H9 (cell line): ENCODE data around the gene PGGHG. TPM values are rescaled to one million over a fixed set of nuclear protein-coding genes. Genes with fewer than 3 reads are reported as not detected.

Source experiments
- DNase-seq: peaks from one replicate; pipeline ENCODE4 v3.0.0-alpha.2; 2017
- H2AFZ ChIP-seq: one replicate; pipeline ENCODE4 v1.6.1; 2013; ENCODE audit warnings: mild to moderate bottlenecking, low read length, control low read depth, moderate library complexity
- H2AK5ac ChIP-seq: 2 replicates; pipeline ENCODE4 v1.6.1; 2013; ENCODE audit warnings: low read length, control low read depth, mixed read lengths; ENCODE audit not compliant: insufficient read length
- H2BK120ac ChIP-seq: one replicate; pipeline ENCODE4 v1.6.1; 2013; ENCODE audit warnings: low read depth, mild to moderate bottlenecking, low read length, control low read depth, inconsistent platforms; ENCODE audit not compliant: poor library complexity, severe bottlenecking
- H2BK12ac ChIP-seq: 2 replicates; pipeline ENCODE4 v1.6.1; 2013; ENCODE audit warnings: low read length, control low read depth, mixed read lengths, low read depth; ENCODE audit not compliant: insufficient read length
- H2BK15ac ChIP-seq: 2 replicates; pipeline ENCODE4 v1.6.1; 2013; ENCODE audit warnings: low read depth, low read length, control low read depth
- H2BK20ac ChIP-seq: one replicate; pipeline ENCODE4 v1.6.1; 2013; ENCODE audit warnings: low read depth, mild to moderate bottlenecking, low read length, control low read depth, inconsistent platforms; ENCODE audit not compliant: poor library complexity, severe bottlenecking
- H2BK5ac ChIP-seq: 2 replicates; pipeline ENCODE4 v1.6.1; 2013; ENCODE audit warnings: low read length, control low read depth, mixed read lengths; ENCODE audit not compliant: insufficient read length
- H3K14ac ChIP-seq: 2 replicates; pipeline ENCODE4 v1.6.1; 2013; ENCODE audit warnings: low read length, control low read depth; ENCODE audit not compliant: insufficient read depth
- H3K18ac ChIP-seq: 2 replicates; pipeline ENCODE4 v1.6.1; 2013; ENCODE audit warnings: low read depth, mild to moderate bottlenecking, mixed read lengths, low read length, control low read depth; ENCODE audit not compliant: insufficient read length
- H3K23ac ChIP-seq: 2 replicates; pipeline ENCODE4 v1.6.1; 2013; ENCODE audit warnings: low read length, control low read depth, mixed read lengths, low read depth; ENCODE audit not compliant: insufficient read length
- H3K23me2 ChIP-seq: 2 replicates; pipeline ENCODE4 v1.6.1; 2013; ENCODE audit warnings: low read depth, mild to moderate bottlenecking, mixed read lengths, low read length, control low read depth; ENCODE audit not compliant: insufficient read length, poor library complexity, severe bottlenecking
- H3K27ac ChIP-seq: 2 replicates; pipeline ENCODE4 v1.5.1; 2013; ENCODE audit warnings: low read length, control low read depth, mixed read lengths, low read depth; ENCODE audit not compliant: insufficient read length
- H3K27me3 ChIP-seq: 2 replicates; pipeline ENCODE4 v1.6.1; 2013; ENCODE audit warnings: low read length, control low read depth, inconsistent platforms; ENCODE audit not compliant: insufficient read depth
- H3K4ac ChIP-seq: 2 replicates; pipeline ENCODE4 v1.6.1; 2013; ENCODE audit warnings: low read depth, mild to moderate bottlenecking, control low read depth, inconsistent platforms, low read length, moderate library complexity
- H3K4me1 ChIP-seq: 2 replicates; pipeline ENCODE4 v1.6.1; 2013; ENCODE audit warnings: low read length, control low read depth, inconsistent platforms; ENCODE audit not compliant: insufficient read depth
- H3K4me2 ChIP-seq: 2 replicates; pipeline ENCODE4 v1.6.1; 2013; ENCODE audit warnings: low read length, control low read depth, mixed read lengths; ENCODE audit not compliant: insufficient read length, insufficient read depth
- H3K56ac ChIP-seq: 2 replicates; pipeline ENCODE4 v1.6.1; 2013; ENCODE audit warnings: low read depth, mild to moderate bottlenecking, mixed read lengths, low read length, control low read depth; ENCODE audit not compliant: insufficient read length
- H3K79me1 ChIP-seq: 2 replicates; pipeline ENCODE4 v1.6.1; 2013; ENCODE audit warnings: low read depth, mild to moderate bottlenecking, moderate library complexity, low read length, control low read depth, inconsistent platforms; ENCODE audit not compliant: insufficient read depth, poor library complexity, severe bottlenecking
- H3K79me2 ChIP-seq: 2 replicates; pipeline ENCODE4 v1.6.1; 2013; ENCODE audit warnings: low read length, control low read depth, inconsistent platforms; ENCODE audit not compliant: insufficient read depth
- H3K9ac ChIP-seq: 2 replicates; pipeline ENCODE4 v1.6.1; 2013; ENCODE audit warnings: low read length, control low read depth, mixed read lengths; ENCODE audit not compliant: insufficient read length; ENCODE audit errors: extremely low read depth
- H3K9me3 ChIP-seq: one replicate; pipeline ENCODE4 v1.6.1; 2013; ENCODE audit warnings: low read depth, low read length, inconsistent platforms; ENCODE audit not compliant: control insufficient read depth
- H3T11ph ChIP-seq: one replicate; pipeline ENCODE4 v1.6.1; 2013; ENCODE audit warnings: mild to moderate bottlenecking, low read length, control low read depth, inconsistent platforms
- H4K20me1 ChIP-seq: one replicate; pipeline ENCODE4 v1.6.1; 2013; ENCODE audit not compliant: control insufficient read depth, insufficient read length, insufficient read depth
- H4K5ac ChIP-seq: 2 replicates; pipeline ENCODE4 v1.6.1; 2013; ENCODE audit warnings: low read depth, mild to moderate bottlenecking, mixed read lengths, low read length, control low read depth; ENCODE audit not compliant: insufficient read length
- H4K8ac ChIP-seq: replicated peaks from 2 replicates; pipeline ENCODE4 v1.6.1; 2013; ENCODE audit warnings: low read length, control low read depth, mixed read lengths, low read depth; ENCODE audit not compliant: insufficient read length
- H4K91ac ChIP-seq: 2 replicates; pipeline ENCODE4 v1.6.1; 2013; ENCODE audit warnings: low read depth, mild to moderate bottlenecking, moderate library complexity, mixed read lengths, low read length, control low read depth; ENCODE audit not compliant: insufficient read length
- H3K27ac Mint-ChIP-seq, 3 experiments: 2 replicates in 2 of 3; 3 replicates in 1 of 3; pipeline ENCODE4 v1.8.0; 2020 to 2021; ENCODE audit warnings: mixed read lengths in 3 of 3, mild to moderate bottlenecking in 1 of 3, moderate library complexity in 1 of 3
- H3K27me3 Mint-ChIP-seq: 2 replicates; pipeline ENCODE4 v1.8.0; 2021; ENCODE audit warnings: low read depth, mild to moderate bottlenecking, moderate library complexity, mixed read lengths
- H3K36me3 Mint-ChIP-seq, 3 experiments: 2 replicates in 2 of 3; 3 replicates in 1 of 3; pipeline ENCODE4 v1.8.0; 2020 to 2021; ENCODE audit warnings: low read depth in 3 of 3, mixed read lengths in 3 of 3; ENCODE audit not compliant: insufficient read depth in 1 of 3
- H3K4me1 Mint-ChIP-seq, 2 experiments: 2 replicates each; pipeline ENCODE4 v1.8.0; 2020; ENCODE audit warnings: mixed read lengths in 2 of 2
- H3K4me3 Mint-ChIP-seq, 2 experiments: 2 replicates in 1 of 2; 3 replicates in 1 of 2; pipeline ENCODE4 v1.8.0; 2020 to 2021; ENCODE audit warnings: mild to moderate bottlenecking in 2 of 2, mixed read lengths in 2 of 2, moderate library complexity in 1 of 2
- H3K9me3 Mint-ChIP-seq, 2 experiments: 2 replicates in 1 of 2; 3 replicates in 1 of 2; pipeline ENCODE4 v1.8.0; 2020; ENCODE audit warnings: mild to moderate bottlenecking in 2 of 2, mixed read lengths in 2 of 2, moderate library complexity in 1 of 2
- CTCF ChIP-seq: fragments of 200-600 bp; sonication (generic); conservative IDR thresholded peaks from 3 replicates; pipeline ENCODE4 v1.8.0; 2021; ENCODE audit warnings: antibody characterized with exemption, mild to moderate bottlenecking
- WGBS: extraction: QIAGEN DNeasy Blood & Tissue Kit; methylation state at CpG from one replicate; pipeline ENCODE4 v1.1.7; 2013; ENCODE audit warnings: missing lambda C conversion rate, low lambda C conversion rate, mixed read lengths; ENCODE audit not compliant: insufficient read length; ENCODE audit errors: extremely low coverage; 5-methylcytosine and 5-hydroxymethylcytosine counted together
- total RNA-seq: library from RNA; stranded (reverse); gene quantifications from 2 replicates; pipeline ENCODE4 v1.2.1, GENCODE V29; 2021

PGGHG gene
- total RNA-seq, 1 experiment from 2014 or later, result 58.3 TPM

DNA sequence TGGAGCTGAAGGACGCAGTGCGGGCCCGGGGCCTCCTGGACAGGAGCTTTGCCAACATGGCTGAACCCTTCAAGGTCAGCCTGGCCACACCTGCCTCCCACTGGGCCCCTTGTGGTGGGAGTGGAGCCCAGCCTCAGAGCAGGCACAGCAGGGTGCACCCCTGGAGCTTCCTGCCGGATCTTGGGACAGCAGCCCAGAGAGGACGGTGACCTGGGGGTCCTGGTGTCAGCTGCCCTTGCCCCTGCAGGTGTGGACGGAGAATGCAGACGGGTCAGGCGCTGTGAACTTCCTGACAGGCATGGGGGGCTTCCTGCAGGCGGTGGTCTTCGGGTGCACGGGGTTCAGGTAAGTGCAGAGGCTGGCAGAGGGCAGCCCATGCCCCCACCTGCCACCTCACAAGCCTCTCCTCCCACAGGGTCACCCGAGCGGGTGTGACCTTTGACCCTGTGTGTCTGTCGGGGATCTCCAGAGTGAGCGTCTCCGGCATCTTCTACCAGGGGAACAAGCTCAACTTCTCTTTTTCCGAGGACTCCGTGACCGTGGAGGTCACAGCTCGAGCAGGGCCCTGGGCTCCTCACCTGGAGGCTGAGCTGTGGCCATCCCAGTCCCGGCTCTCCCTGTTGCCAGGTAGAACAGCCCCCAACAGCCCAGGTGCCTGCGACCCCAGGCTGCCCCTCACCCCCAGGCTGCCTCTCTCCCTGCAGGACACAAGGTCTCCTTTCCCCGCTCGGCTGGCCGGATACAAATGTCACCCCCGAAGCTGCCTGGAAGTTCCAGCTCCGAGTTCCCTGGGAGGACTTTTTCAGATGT lies 5.1 kb downstream of the PGGHG start:
- H3K27ac Mint-ChIP-seq, result no peak overlapping the region
- H3K9me3 Mint-ChIP-seq, result no peaks in the 10 kb centered on the region
- Histone ChIP-seq H3K4me1 (no peaks in the 10 kb centered on the region), H2AK5ac (no peak overlapping the region), H4K20me1 (no peaks in the 10 kb centered on the region), H3K79me2 (no peaks in the 10 kb centered on the region), H3K79me1 (no peaks in the 10 kb centered on the region), H3K56ac (no peak overlapping the region), H3K14ac (no peak overlapping the region), H4K91ac (no peak overlapping the region), H2AFZ (no peak overlapping the region), H3K9ac (no peak overlapping the region), H2BK120ac (no peak overlapping the region), H2BK5ac (no peak overlapping the region), H3K9me3 (no peaks in the 10 kb centered on the region), H3K27ac (no peak overlapping the region), H3K18ac (no peak overlapping the region), H3K4me2 (no peak overlapping the region), H3K4ac (no peak overlapping the region), H4K8ac (no peak overlapping the region), H4K5ac (no peak overlapping the region), H3K23me2 (peaks cover 5% of the 10 kb centered on the region), H3K23ac (no peak overlapping the region), H2BK12ac (no peak overlapping the region), H3T11ph (no peak overlapping the region), H3K27me3 (no peaks in the 10 kb centered on the region), H2BK15ac (no peak overlapping the region), H2BK20ac (no peak overlapping the region)
- peaks cover 19 to 40% (median 23%) of the 10 kb centered on the region in 3 experiments for H3K36me3 Mint-ChIP-seq
- peaks cover 21 to 30% of the 10 kb centered on the region in 2 experiments for H3K4me1 Mint-ChIP-seq
- no CpG with 5 or more reads among the region's 27 CpGs for WGBS
- H3K4me3 Mint-ChIP-seq, result no peak overlapping the region
- H3K27me3 Mint-ChIP-seq, result no peaks in the 10 kb centered on the region
- no peak for DNase-seq
- TF ChIP-seq CTCF, result no peak
